Bronchial epithelial cell (primary cell): ENCODE results near the gene CCN6. TPM values are rescaled to one million over a fixed set of nuclear protein-coding genes. Genes with fewer than 3 reads are reported as not detected.
"Not testable (repeated sequence)": the region's sequence is repeated elsewhere in the genome, so short reads cannot be mapped to it uniquely, and the experiment has no call there.

Source experiments
- DNase-seq: peaks from one replicate; pipeline ENCODE4 v3.0.0-alpha.2; 2010; ENCODE audit warnings: low read depth
- FAIRE-seq: peaks from 2 replicates; lab custom pipeline; 2011; peaks lifted over from hg19 to GRCh38; lab: Jason Lieb, UNC
- H3K27me3 ChIP-seq: 2 replicates; pipeline ENCODE4 v1.5.1; 2011; ENCODE audit warnings: low read length; ENCODE audit not compliant: control insufficient read depth, insufficient read depth
- H3K36me3 ChIP-seq: 2 replicates; pipeline ENCODE4 v1.5.1; 2011; ENCODE audit warnings: low read length; ENCODE audit not compliant: control insufficient read depth, insufficient read depth
- H3K4me3 ChIP-seq: 2 replicates; pipeline ENCODE4 v1.5.1; 2011; ENCODE audit warnings: mild to moderate bottlenecking, low read depth, low read length, control low read depth
- CTCF ChIP-seq: IDR thresholded peaks from 2 replicates; pipeline ENCODE4 v1.5.1; 2011; ENCODE audit warnings: mild to moderate bottlenecking, moderate library complexity, low read length, control low read depth, inconsistent platforms; ENCODE audit not compliant: insufficient read depth, severe bottlenecking
- total RNA-seq: library from RNA; depleted of rRNA; stranded (reverse); fragments of >200 nt; gene quantifications from 2 replicates; pipeline ENCODE4 v1.2.1, GENCODE V29; 2014

CCN6 gene
- total RNA-seq, 1 donor from 2014 or later = not detected

GRCh38 chr6:112100561-112100960 is 46.7 kb downstream of the CCN6 start:
- FAIRE-seq (no peak), DNase-seq (no peak)
- TF ChIP-seq CTCF = no peak
- H3K27me3 ChIP-seq = no peaks in the 10 kb centered on the region
- H3K4me3 ChIP-seq = no peak overlapping the region
- no peaks in the 10 kb centered on the region for H3K36me3 ChIP-seq

GRCh38 chr6:112106026-112106425 is 52.1 kb downstream of the CCN6 start:
- H3K27me3 ChIP-seq, DNase-seq, H3K4me3 ChIP-seq, H3K36me3 ChIP-seq, FAIRE-seq: not testable (repeated sequence)

GRCh38 chr6:112106562-112106961 is 52.7 kb downstream of the CCN6 start:
- Histone ChIP-seq H3K36me3 (no peaks in the 10 kb centered on the region), H3K4me3 (no peak overlapping the region), H3K27me3 (peaks cover 1% of the 10 kb centered on the region)
- FAIRE-seq (no peak), DNase-seq (no peak)
- no peak for TF ChIP-seq CTCF

GRCh38 chr6:112109262-112109661 is 55.4 kb downstream of the CCN6 start:
- no peaks in the 10 kb centered on the region for H3K36me3 ChIP-seq
- H3K4me3 ChIP-seq = no peak overlapping the region
- peaks cover 1% of the 10 kb centered on the region for H3K27me3 ChIP-seq
- TF ChIP-seq CTCF = no peak
- FAIRE-seq = peak; percentile 13
- DNase-seq = no peak

GRCh38 chr6:112113431-112113830 is 59.5 kb downstream of the CCN6 start:
- no peak for FAIRE-seq
- TF ChIP-seq CTCF = no peak
- no peak for DNase-seq
- Histone ChIP-seq H3K4me3 (no peak overlapping the region), H3K27me3 (no peaks in the 10 kb centered on the region), H3K36me3 (no peaks in the 10 kb centered on the region)

- H3K27me3 ChIP-seq = no peaks in the 10 kb centered on the region
- no peak overlapping the region for H3K4me3 ChIP-seq
- FAIRE-seq = no peak
- no peaks in the 10 kb centered on the region for H3K36me3 ChIP-seq
- DNase-seq = no peak
- no peak for TF ChIP-seq CTCF
Measured at GRCh38 chr6:112113918-112114317, 60.0 kb downstream of the CCN6 start.
